ENCODE results near the gene CACNA1B. TPM values are rescaled to one million over a fixed set of nuclear protein-coding genes. Genes with fewer than 3 reads are reported as not detected.

CACNA1B gene
- total and polyA plus RNA-seq, 8 donors = 0.15 to 0.34 (median 0.29) TPM; not detected in 1

GRCh38 chr9:138120511-138121437 lies 243.2 kb downstream of the CACNA1B start:
- Histone ChIP-seq H3K27ac (no peak overlapping the region), H3K27me3 (peaks cover 0 to 24% of the 10 kb centered on the region in 2 donors), H3K4me1 (no peaks in the 10 kb centered on the region), H3K9me3 (no peaks in the 10 kb centered on the region), H3K4me3 (no peak overlapping the region), H3K36me3 (no peaks in the 10 kb centered on the region)
- intact Hi-C loops (cut with DNase I) = no loop called here
- DNase-seq (peak in 2 of 4 donors; percentile 14 to 60), ATAC-seq (no peak)
- no peak for TF ChIP-seq CTCF (IDR thresholded peaks at IDR 0.05)

- peaks cover 0 to 24% of the 10 kb centered on the region in 2 donors for H3K27me3 ChIP-seq
- no peaks in the 10 kb centered on the region for H3K36me3 ChIP-seq
- intact Hi-C loops (cut with DNase I) = no loop called here
- H3K4me1 ChIP-seq = no peaks in the 10 kb centered on the region
- no peak overlapping the region for H3K4me3 ChIP-seq
- H3K27ac ChIP-seq = no peak overlapping the region
- H3K9me3 ChIP-seq = no peaks in the 10 kb centered on the region
- ATAC-seq (no peak), DNase-seq (peak in 2 of 4 donors; percentile 10 to 75)
- no peak for TF ChIP-seq CTCF (IDR thresholded peaks at IDR 0.05)
Observed at GRCh38 chr9:138121438-138122050, 244.0 kb downstream of the CACNA1B start.

GRCh38 chr9:138122201-138122600 lies 244.6 kb downstream of the CACNA1B start:
- Histone ChIP-seq H3K4me3 (no peak overlapping the region), H3K27ac (no peak overlapping the region), H3K4me1 (no peaks in the 10 kb centered on the region), H3K27me3 (peaks cover 0 to 24% of the 10 kb centered on the region in 2 donors), H3K36me3 (no peaks in the 10 kb centered on the region), H3K9me3 (no peaks in the 10 kb centered on the region)
- TF ChIP-seq CTCF (IDR thresholded peaks at IDR 0.05) = no peak
- peak in 2 of 4 donors; percentile 9 to 57 for DNase-seq
- no peak for ATAC-seq
- intact Hi-C loops (cut with DNase I) = no loop called here

GRCh38 chr9:138122676-138123075 lies 245.1 kb downstream of the CACNA1B start:
- DNase-seq (peak in 2 of 4 donors; percentile 14 to 29), ATAC-seq (no peak)
- H3K4me3 ChIP-seq = no peak overlapping the region
- no peaks in the 10 kb centered on the region for H3K9me3 ChIP-seq
- H3K27ac ChIP-seq = no peak overlapping the region
- H3K4me1 ChIP-seq = no peaks in the 10 kb centered on the region
- peaks cover 0 to 24% of the 10 kb centered on the region in 2 donors for H3K27me3 ChIP-seq
- no peak for TF ChIP-seq CTCF (IDR thresholded peaks at IDR 0.05)
- H3K36me3 ChIP-seq = no peaks in the 10 kb centered on the region
- intact Hi-C loops (cut with DNase I) = no loop called here

- Histone ChIP-seq H3K27ac (no peak overlapping the region), H3K4me3 (no peak overlapping the region), H3K9me3 (no peaks in the 10 kb centered on the region), H3K27me3 (peaks cover 0 to 24% of the 10 kb centered on the region in 2 donors), H3K4me1 (no peaks in the 10 kb centered on the region), H3K36me3 (no peaks in the 10 kb centered on the region)
- intact Hi-C loops (cut with DNase I) = no loop called here
- ATAC-seq (no peak), DNase-seq (peak in 2 of 4 donors; percentile 14 to 31)
- TF ChIP-seq CTCF (IDR thresholded peaks at IDR 0.05) = no peak
Observed at GRCh38 chr9:138123086-138123485, 245.5 kb downstream of the CACNA1B start.

All from left lung (tissue), 10 donors.